ENCODE results near the gene HES5.
"Not testable (repeated sequence)": the region's sequence is repeated elsewhere in the genome, so short reads cannot be mapped to it uniquely, and the experiment has no call there.

The HES5 gene, protein sequence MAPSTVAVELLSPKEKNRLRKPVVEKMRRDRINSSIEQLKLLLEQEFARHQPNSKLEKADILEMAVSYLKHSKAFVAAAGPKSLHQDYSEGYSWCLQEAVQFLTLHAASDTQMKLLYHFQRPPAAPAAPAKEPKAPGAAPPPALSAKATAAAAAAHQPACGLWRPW

DNA sequence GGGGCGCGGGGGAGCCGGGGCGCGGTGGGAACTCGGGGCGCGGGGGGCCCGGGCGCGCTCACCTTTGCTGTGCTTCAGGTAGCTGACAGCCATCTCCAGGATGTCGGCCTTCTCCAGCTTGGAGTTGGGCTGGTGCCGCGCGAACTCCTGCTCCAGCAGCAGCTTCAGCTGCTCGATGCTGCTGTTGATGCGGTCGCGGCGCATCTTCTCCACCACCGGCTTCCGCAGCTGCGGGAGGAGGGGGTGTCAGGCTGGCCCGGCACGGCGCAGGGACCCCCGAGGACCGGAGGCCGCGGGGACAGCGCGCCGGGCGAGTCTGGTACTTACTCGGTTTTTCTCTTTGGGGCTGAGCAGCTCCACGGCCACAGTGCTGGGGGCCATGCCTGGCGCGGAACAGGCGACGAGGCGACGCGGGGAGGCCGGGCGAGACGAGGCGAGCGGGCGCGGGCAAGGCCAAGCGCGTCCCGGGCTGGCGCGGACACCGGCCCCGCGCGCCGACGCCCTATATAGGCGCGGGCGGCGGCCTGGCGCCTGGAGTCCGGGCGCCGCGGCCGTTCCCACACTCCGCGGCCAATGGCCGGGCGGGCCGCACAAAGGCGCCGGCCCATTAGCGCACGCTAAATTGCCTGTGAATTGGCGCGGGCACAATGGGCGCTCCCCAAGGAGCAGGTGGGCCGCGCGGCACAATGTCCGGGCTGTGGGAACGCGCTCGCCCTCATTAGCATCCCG is at the start of gene HES5:
Gene HES5, minus strand, starts transcription at position 480 of the 729 bp plus-strand sequence. Its CDS starts 99 bp downstream, at position 381.
- peak; percentile 32 for DNase-seq

DNA sequence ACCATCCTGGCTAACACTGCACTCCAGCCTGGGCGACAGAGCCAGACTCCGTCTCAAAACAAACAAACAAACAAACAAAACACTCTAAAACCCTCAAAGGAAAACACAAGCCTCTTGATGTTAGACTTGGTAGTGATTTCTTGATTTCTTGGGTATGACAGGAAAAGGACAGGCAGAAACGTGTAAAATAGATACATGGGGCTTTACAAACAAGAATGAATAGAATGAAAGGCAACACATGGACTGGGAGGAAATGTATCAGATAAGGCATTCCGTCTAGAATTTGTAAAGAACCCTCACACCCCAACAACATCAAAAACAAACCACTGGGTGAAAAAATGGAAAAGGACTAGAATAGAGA is 48.7 kb upstream of the HES5 start:
- no peak for DNase-seq

DNA sequence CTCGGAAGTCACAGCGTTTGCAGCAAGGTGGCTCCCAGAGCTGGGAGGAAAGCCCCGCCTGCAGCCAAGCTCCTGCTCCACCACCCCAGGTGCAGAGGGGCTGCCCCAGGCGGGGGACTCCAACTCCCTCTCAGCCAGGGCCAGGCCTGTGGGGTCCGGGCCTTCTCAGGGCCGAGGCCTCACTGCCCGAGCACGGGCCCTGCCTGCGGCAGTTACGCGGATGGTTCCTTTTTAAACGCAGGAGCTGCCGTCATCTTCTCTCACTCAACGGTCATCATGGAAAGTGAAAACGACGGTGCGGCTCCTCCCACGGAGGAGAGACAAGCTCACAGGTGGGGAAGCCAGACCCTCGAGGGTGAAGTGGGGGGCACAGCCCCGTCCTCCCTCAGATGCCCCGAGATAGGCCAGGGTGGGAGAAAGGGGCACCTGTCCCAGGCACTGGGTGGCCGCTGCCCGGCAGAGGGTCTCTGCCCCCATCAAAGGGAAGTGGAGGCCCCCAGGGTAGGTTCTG is 47.6 kb upstream of the HES5 start:
- peak; percentile 42 for DNase-seq

DNA sequence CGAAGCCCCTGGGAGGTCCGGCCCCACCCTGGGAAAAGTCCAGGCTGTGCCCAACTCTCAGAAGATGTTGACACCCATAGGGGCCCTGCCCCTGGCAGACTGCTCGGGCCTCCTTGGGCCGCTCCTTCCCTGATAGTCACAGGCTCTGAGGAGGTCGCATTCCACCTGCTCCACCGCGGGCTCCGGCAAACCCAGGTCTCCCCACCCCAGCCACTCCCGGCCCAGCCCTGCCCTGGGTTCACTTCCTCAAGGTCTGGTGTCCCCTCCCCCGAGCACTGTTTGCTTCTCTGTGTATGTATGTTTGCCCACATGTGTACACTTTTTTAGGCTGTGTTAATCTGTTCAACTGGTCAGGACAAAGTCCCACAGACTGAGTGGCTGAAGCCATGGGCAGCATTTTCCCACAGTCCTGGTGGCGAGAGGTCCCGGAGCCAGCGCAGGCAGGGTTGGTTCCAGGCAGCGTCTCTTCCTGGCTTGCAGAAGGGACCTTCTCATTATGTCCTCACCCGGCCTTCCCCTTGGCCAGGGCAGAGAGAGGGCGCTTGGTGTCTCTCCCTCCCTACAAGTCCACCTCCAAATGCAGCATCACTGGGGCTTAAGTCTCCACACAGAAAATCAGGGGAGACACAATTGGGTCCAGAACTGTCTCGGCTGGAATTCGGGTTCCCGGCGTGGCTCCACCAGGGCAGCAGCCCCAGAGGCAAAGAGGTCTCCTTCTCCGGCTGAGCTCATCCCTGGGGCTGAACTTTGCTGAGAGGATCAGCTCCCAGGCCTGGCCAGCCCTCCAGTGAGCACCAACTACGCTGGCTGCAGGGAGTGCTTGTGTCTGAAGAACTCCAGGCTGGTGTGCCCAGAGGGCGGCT is 46.0 kb upstream of the HES5 start:
- no peak for DNase-seq

DNA sequence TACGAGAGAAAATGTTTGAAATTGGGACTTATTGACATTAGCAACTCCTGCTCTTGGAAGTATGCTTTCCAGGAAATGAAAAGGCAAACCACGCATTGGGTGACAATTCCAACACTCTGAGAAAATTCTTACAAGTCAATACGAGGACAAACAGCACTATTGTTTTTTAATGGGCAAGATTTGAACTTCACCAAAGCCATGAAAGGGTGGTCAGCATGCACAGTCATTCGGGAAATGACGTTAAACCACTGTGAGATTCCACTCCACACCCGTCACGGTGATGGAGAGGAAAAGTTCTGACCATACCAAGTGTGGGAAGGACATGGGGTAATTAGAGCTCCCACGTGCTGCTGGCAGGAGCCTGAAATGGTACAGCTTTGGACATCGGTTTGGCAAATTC is 44.3 kb upstream of the HES5 start:
- DNase-seq, result no peak

DNA sequence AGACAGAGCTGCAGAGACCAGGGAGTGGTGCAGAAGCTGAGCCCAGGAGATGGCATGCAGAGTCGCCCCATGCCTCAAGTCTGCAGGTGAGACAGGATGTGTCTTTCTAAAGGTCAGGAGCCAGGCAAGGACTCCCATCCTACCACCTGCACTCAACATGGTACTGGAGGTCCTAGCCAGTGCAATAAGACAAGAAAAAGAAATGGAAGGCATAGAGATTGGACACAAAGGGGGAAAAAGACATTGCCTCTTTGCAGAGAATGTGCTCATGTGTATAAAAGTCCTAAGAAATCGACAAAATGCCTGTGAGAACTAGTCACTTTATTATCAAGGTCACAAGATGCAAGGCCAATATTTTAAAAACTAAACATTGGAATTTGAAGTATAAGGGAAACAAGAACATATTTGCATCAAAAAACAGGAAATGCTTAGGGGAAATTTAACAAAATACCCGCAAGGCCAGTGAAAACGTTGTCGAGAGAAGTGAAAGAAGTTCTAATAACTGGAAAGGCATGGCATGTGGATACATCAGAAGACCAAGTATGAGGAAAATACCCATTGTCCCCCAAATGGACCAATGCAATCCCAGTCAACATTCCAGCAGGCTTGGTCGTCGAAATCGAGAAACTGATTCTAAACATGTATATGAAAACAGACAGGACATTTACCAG is 43.3 kb upstream of the HES5 start:
- no peak for DNase-seq

DNA sequence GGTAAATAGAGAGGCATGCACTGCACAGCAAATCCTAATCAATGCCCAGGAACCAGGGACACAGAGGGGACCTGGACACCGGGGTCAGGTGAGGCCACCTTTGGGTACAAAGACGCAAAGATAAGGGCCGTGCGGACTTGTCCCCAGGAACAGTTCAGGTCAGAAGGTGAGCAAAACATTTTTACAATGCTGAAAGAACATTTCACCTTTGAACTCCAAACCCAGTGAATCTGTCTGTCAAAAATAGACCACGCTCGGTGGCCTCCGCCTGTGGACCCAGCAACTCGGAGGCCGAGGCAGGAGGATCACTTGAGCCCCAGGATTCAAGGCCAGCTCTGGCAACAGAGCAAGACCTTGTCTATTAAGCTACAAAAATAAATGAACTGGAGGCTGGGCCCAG is 41.3 kb upstream of the HES5 start:
- DNase-seq, result no peak

DNA sequence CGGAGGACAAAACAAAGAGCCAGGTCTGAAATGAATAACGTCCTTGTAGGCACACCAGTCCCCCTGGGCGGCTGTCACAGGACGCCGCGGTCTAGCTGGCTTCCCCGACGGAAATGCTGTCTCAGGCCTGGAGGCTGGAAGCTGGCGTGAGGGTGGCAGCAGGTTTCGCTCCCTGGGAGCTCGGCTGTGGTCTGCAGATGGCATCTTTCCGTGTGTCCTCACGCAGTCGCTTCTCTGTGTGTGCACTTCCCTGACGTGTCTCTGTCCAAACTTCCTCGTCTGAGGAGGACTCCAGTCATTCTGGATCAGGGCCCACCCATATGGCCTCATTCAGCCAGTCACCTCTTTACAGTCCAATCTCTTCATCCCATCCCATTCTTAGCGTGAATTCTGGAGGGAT is 40.3 kb upstream of the HES5 start:
- DNase-seq, result no peak

DNA sequence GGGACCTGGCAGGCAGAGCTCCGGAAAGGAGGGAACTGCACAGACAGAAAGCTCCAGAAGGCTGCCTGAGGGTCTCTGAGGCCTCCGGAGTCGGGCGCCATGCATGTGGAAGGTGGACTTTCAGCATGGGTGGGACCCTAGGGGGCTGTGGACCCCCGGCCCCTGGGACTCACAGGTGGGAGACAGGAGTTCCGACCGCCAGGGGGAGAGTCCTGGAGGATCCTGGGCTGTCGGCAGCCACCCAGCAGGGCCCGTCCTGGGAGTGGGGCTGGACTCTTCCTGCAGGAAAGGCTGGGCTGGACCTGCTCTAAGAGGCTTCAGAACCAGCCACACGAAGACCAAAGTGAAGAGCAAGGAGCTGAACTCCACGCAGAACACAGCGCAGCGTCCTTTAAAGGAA is 39.6 kb upstream of the HES5 start:
- not testable (repeated sequence) for DNase-seq

DNA sequence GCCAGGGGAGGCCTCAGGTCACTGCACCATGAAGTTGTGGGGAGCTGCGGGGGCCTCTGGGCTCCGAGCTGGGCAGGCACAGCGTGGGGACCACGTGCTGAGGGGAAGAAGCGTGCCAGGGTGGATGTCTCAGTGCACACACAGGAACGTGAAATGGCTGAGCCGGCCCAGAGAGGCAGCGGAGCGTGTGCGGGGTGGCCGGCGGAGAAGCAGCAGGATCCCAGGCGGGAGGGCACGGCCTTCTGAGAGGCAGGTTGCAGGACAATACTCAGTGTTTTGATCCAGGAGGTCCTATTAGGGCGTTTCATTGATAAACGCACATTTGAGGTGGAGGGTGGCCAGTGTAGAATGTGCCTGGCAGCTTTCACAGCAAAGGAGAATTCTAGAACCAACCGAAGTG is 39.0 kb upstream of the HES5 start:
- DNase-seq, result no peak

DNA sequence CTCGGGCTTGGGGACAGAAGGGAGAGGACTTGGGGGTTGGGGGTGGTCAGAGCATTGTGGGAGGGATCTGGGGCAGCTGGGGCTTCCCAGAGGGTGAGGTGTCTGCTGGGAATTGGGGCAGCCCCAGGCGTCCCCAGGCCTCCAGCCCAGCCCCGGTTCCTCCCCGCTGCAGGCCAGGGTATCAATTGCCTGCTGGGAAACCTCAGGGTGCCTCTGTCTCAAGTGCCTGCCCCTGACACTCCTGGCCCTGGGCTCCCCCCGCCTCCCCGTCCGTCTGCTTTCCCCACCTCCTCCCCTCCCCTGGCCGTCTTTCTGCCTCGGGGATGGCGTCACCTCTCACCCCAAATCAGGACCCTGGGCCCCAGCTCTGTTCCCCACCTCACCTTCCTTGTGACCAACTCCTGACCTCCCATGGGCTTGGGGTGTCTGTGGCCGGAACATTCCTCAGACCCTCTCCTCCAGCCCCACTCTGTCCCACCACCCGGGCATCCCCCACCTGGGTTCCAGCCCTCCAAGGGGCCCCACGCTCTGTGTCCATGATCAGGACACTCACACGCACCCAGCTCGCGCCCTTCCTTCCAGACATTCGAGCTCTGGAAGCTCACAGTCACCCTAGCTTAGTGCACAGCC is 38.2 kb upstream of the HES5 start:
- DNase-seq, result not testable (repeated sequence)

DNA sequence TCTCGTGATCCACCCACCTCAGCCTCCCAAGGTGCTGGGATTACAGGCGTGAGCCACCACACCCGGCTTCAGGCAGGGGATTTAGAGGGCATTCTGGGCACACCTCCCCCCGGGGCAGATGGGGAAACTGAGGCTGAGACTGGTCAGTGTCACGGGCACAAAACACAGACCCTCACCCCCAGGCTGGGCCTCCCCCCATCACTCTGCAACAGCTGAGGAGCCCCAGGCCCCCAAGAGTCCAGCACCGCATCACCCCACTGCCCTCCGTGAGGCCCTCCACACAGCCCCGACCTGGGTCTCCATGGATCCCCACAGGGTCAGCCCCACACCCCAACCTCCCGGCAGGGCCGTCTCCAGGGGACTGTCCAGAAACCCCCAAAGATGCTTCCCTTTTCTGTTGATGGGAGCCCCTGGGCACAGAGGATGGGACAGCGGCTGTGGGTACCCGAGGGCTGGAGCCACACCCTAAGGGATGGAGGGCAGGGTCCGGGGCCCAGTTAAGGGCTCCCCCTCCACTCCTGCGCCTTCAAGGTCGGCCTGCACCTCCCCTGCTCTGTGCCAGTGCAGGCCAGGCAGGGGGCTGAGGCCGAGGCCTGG is 37.1 kb upstream of the HES5 start:
- no peak for DNase-seq

DNA sequence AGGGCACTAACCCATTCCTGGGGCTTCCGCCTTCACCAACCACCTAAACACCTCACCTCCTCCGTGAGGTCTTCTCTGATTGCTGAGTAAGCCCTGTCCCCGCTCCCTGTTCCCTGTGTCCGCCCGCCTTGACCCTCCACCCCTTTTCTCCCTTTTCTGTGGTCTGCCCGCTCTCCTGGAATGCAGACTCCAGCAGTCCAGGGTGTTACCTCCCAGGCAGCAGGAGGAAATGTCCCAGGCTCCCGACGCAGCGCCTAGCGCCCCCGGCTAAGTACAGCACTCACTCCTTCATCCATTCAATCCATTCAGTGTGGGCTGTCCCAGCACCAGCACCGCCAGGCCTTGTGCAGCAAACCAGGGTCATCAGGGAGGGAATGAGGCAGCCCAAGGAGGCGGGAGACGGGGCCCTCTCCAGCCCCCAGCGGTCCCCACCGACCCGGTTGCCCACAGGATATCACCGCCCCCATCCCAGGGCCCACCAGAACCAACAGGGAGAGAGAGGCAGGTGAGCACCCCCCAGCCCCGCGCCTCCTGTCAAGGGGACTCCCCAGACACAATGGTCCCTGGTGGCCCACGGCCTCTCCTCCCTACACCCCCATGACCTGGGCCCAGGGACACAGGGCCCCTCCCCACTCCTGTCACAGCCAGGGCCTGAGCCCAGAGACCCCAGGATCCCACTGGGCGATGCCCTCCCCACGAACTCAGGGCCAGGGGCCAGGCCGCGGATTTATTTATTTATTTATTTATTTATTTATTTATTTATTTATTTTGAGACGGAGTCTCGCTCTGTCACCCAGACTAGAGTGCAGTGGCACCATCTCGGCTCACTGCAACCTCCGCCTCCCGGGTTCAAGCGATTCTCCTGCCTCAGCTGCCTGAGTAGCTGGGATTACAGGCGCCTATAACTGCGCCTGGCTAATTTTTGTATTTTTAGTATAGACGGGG is 36.3 kb upstream of the HES5 start:
- DNase-seq, result no peak

DNA sequence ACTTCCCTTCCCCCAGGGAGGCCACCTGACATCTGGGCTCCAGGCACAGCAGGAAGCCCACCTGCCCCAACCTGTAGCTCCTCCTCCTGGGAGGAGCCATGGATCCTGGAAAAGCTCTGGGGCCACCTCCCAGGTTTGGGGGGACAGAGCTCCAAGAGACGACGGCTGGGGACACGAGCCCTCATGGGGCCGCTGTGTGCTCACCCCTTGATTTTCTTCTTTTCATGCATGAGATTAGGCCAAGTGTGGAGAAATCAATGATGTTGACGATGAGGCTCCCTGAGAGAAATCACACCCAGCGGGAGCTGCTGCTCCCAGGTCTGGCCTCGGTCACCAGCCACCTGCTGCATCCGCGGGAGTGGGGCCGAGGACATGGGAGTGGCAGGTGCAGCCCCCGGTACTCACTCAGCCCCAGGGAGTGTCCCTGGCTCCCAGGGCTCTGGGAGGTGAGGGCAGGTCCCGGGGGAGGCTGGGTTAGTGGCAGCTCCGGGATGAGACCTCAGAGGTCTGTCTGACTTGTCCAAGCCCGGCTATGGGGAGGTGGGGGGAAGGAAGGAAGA is 34.8 kb upstream of the HES5 start:
- no peak for DNase-seq

DNA sequence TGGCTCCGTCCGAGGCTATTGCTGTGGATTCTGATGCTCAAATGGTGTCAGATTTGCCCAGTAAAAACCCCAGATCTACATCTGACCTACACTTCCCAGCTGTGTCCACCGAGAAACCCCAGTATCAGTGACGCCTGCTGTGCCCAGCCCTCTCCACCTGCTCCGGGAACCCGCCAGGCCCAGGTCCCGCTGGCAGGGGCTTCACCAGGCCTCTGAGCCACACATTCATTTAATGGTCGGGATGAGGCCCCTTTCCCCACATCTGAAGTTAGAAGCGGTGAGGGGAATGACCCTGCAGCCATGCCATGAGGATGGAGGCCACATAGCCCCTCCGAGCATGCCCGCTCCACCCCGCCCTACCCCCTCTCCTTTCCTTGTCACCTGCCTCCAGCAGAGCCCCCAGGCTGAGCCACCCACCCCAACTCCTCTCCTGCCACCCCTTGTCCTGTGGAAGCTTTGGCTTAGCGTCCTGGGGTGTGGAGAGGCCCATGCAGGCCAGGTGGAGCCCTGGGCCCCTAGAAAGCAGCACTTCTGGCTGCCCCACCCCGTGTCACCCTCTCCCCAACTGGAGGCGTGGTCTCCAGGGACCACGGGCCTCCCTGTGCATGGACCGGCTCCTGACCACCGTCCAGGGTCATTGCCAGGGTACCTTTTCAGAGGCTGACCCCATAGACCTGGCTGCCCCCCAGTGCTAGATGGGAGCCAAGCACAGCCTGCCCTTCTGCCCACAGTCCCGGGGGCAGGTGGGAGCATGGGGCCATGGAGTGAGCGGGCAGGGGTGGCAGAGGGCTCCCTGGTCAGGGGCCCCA is 34.1 kb upstream of the HES5 start:
- DNase-seq, result no peak

DNA sequence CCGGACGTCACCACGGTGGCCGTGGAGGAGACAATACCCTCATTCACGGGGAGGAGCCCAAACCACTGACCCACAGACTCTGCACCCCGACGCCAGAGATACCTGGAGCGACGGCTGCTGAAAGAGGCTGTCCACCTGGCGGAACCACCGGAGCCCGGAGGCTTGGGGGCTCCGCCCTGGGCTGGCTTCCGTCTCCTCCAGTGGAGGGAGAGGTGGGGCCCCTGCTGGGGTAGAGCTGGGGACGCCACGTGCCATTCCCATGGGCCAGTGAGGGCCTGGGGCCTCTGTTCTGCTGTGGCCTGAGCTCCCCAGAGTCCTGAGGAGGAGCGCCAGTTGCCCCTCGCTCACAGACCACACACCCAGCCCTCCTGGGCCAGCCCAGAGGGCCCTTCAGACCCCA is 33.1 kb upstream of the HES5 start:
- no peak for DNase-seq

DNA sequence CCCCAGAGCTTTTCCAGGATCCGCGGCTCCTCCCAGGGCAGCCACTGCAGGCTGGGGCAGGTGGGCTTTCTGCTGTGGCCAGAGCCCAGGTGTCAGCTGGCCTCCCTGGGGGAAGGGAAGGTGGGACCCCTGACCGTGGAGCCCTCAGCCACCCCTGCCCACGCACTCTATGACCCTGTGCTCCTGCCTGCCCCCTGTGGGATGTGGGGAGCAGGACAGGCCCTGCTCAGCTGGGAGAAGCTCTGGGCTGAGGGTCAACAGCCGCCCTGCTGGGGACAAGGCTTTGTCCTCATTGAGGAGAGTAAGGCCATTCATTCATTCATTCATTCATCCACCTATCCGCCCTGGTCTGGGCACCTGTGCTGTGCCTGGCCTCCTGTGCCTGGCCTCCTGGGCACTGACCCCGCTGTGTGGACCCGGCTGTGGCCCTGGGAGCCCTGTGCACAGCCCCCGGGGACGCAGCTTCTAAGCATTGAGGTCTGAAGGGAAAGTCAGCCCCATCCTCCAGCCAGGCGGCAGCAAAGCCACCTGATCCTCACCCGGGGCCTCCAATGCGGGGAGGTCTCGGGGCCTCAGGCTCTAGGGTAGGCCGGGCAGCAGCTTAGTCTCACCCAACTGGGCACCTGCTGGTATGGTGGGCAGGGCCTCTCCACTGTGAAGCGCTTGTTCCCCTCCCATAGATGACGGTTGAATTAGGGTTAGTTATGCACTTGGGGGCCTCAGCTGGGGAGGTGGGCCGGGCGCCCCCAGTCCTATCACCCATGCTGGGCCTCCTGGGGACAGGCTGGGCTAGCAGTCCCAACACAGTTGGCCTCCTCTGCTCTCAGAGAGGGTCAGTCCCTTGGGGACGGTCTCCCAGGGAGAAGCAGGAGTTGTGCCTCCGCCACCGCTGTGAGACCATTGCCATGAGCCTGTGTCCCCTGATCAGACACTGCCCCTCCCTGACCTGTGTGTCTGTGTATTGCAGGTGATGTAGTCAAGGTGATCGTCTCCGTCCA is 32.1 kb upstream of the HES5 start:
- DNase-seq, result peak; percentile 34

DNA sequence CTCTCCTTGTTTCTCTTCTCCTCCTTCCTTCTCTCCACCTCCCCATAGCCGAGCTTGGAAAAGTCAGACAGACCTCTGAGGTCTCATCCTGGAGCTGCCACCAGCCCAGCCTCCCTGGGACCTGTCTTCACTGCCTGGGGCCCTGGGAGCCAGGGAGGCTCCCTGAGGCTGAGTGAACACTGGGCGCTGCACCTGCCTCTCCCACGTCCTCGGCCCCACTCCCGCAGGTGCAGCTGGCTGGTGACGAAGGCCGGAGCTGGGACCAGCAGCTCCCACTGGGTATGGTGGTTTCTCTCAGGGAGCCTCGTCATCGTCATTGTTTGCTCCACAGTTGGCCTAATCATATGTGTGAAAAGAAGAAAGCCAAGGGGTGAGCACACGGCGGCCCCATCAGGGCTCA is 31.4 kb upstream of the HES5 start:
- DNase-seq, result no peak

All from CD4-positive, alpha-beta T cell treated with Interleukin-6 for 4 hours (primary cell).